GM21367 (cell line): ENCODE data around the gene ZNF543.

Source experiments
- ATAC-seq: cut with Tn5 transposase; IDR thresholded peaks from one replicate; pipeline ENCODE4 v1.9.1; 2021; ENCODE audit not compliant: unreplicated experiment

Gene ZNF543

GRCh38 chr19:57377498-57378146 lies 57.4 kb downstream of the ZNF543 start:
- no peak for ATAC-seq
